ENCODE measurements around the gene HSPA12B. TPM values are rescaled to one million over a fixed set of nuclear protein-coding genes. Genes with fewer than 3 reads are reported as not detected.
A peak's percentile ranks its signal among the peaks of the same experiment; 100 is the strongest.

Gene HSPA12B
- total RNA-seq, 4 donors from 2014 or later: 0.64 to 4.6 (median 1.8) TPM

GRCh38 chr20:3705491-3705969 lies 27.0 kb upstream of the HSPA12B start:
- TF ChIP-seq, protein P1, sequence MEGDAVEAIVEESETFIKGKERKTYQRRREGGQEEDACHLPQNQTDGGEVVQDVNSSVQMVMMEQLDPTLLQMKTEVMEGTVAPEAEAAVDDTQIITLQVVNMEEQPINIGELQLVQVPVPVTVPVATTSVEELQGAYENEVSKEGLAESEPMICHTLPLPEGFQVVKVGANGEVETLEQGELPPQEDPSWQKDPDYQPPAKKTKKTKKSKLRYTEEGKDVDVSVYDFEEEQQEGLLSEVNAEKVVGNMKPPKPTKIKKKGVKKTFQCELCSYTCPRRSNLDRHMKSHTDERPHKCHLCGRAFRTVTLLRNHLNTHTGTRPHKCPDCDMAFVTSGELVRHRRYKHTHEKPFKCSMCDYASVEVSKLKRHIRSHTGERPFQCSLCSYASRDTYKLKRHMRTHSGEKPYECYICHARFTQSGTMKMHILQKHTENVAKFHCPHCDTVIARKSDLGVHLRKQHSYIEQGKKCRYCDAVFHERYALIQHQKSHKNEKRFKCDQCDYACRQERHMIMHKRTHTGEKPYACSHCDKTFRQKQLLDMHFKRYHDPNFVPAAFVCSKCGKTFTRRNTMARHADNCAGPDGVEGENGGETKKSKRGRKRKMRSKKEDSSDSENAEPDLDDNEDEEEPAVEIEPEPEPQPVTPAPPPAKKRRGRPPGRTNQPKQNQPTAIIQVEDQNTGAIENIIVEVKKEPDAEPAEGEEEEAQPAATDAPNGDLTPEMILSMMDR (IDR thresholded peaks at IDR 0.05): no peak
- no peak for TF ChIP-seq POLR2A (IDR thresholded peaks at IDR 0.05)
- intact Hi-C loops (cut with DNase I): no loop called here
- H3K27ac ChIP-seq: no peak overlapping the region
- DNase-seq: no peak
- no peak overlapping the region for H3K4me3 ChIP-seq
- H3K9me3 ChIP-seq: no peaks in the 10 kb centered on the region
- peaks cover 0 to 6% (median 2%) of the 10 kb centered on the region in 3 donors for H3K4me1 ChIP-seq
- 90% methylated on average over 2 of the region's 14 CpGs; no CpG with 5 or more reads in 1 of the 2 donors for WGBS, 2 donors
- H3K36me3 ChIP-seq: no peaks in the 10 kb centered on the region
- no peaks in the 10 kb centered on the region for H3K27me3 ChIP-seq

- Histone ChIP-seq H3K4me3 (no peak overlapping the region), H3K9me3 (no peaks in the 10 kb centered on the region), H3K4me1 (peaks cover 0 to 12% (median 5%) of the 10 kb centered on the region in 3 donors), H3K27me3 (no peaks in the 10 kb centered on the region), H3K36me3 (no peaks in the 10 kb centered on the region), H3K27ac (no peak overlapping the region)
- TF ChIP-seq, protein P1 (IDR thresholded peaks at IDR 0.05): no peak
- no peak for TF ChIP-seq POLR2A (IDR thresholded peaks at IDR 0.05)
- 82 to 84% methylated on average over 5 to 9 of the region's 31 CpGs for WGBS, 2 donors
- intact Hi-C loops (cut with DNase I): no loop called here
- DNase-seq: no peak
These were observed 26.3 kb upstream of the HSPA12B start for GRCh38 chr20:3705970-3706739.

DNA sequence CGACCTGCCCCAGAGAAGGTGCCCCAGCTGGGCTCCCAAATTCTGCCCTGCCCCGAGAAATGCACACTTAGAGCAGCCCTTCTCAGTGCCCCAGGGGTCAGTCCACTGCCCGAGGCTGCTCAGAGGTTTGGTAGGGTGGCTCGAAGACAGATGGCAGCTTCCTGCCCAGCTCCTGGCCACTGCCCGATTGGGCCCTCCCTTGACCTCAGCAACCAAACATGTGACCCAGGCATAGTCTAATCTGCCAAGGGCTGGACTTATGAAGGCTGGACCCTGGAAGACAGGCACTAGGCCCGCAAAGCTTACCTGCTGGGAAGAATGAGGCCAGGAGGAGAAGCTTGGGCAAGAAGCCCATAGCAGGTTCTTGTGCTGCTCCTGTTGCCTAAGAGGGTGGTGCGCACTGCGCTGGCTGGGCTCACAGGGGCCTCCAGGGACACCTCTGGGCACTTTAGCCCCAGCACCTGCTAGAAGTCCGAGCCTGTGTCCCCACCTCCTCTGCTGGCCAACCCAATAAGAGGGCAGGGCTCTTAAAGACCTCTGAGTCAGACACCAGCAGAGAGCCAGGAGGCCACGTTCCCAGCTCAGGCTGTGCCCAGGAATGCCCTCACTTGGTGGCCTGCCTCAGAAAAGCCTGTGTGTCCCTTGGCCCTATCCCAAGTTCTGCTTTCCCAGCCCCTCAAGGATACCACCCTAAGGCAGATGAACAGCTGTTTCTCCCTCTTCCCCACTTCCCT lies 25.5 kb upstream of the HSPA12B start:
- DNase-seq: no peak
- H3K27ac ChIP-seq: no peak overlapping the region
- peaks cover 0 to 15% (median 5%) of the 10 kb centered on the region in 3 donors for H3K4me1 ChIP-seq
- H3K36me3 ChIP-seq: no peaks in the 10 kb centered on the region
- TF ChIP-seq, protein P1 (IDR thresholded peaks at IDR 0.05): no peak
- TF ChIP-seq POLR2A (IDR thresholded peaks at IDR 0.05): no peak
- H3K4me3 ChIP-seq: no peak overlapping the region
- H3K9me3 ChIP-seq: no peaks in the 10 kb centered on the region
- 40 to 80% methylated on average over 1 to 7 of the region's 10 CpGs for WGBS, 2 donors
- intact Hi-C loops (cut with DNase I): no loop called here
- no peaks in the 10 kb centered on the region for H3K27me3 ChIP-seq

DNA sequence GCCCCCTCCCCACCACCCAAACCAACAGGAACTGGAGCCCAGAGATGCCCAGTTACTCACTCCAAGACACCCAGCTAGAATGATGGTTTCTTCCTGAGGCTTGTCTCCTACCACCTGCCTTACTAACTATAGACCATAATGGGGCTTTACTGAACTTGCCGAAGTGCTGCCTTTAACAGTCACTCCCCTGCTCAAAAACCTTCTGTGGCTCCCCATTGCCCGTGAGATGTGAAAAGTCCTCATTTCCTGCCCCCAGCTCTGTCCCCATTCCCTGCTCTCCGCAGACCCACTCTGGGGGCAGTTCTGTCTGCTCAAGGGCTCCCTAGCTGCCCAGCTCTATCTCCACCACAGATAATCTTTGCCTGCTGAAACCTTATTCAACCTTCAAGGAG lies 25.0 kb upstream of the HSPA12B start:
- Histone ChIP-seq H3K27me3 (no peaks in the 10 kb centered on the region), H3K4me3 (no peak overlapping the region), H3K36me3 (no peaks in the 10 kb centered on the region), H3K9me3 (no peaks in the 10 kb centered on the region), H3K27ac (no peak overlapping the region), H3K4me1 (peaks cover 0 to 15% (median 5%) of the 10 kb centered on the region in 3 donors)
- no peak for DNase-seq
- intact Hi-C loops (cut with DNase I): no loop called here
- TF ChIP-seq, protein P1 (IDR thresholded peaks at IDR 0.05): no peak
- no peak for TF ChIP-seq POLR2A (IDR thresholded peaks at IDR 0.05)
- WGBS, 2 donors: 77 to 91% methylated on average over 3 of the region's 3 CpGs

GRCh38 chr20:3710011-3710466 lies 22.4 kb upstream of the HSPA12B start:
- no peaks in the 10 kb centered on the region for H3K36me3 ChIP-seq
- peaks cover 0 to 15% (median 5%) of the 10 kb centered on the region in 3 donors for H3K4me1 ChIP-seq
- TF ChIP-seq, protein P1 (IDR thresholded peaks at IDR 0.05): no peak
- intact Hi-C loops (cut with DNase I): loop anchor here (5.0 kb wide), 1 partner anchor 33 kb away; no protein-coding TSS in a partner anchor
- H3K4me3 ChIP-seq: no peak overlapping the region
- peak overlapping the region in 2 of 4 donors; percentile 29 to 66 for H3K27ac ChIP-seq
- DNase-seq: no peak
- H3K9me3 ChIP-seq: no peaks in the 10 kb centered on the region
- H3K27me3 ChIP-seq: no peaks in the 10 kb centered on the region
- 49 to 50% methylated on average over 4 to 6 of the region's 6 CpGs for WGBS, 2 donors

All from esophagus squamous epithelium (tissue), 5 donors.